Tibial nerve (tissue), 4 donors: ENCODE data around the gene BTRC.

ENCODE experiments used
- CTCF ChIP-seq, 5 experiments: fragments of 200-600 bp in 3 of 5; fragments of 450-650 bp in 2 of 5; sonication (generic) in 3 of 5; IDR thresholded peaks; one replicate each; pipeline ENCODE4 v1.5.1; 2016 to 2019; ENCODE audit warnings: antibody characterized with exemption in 5 of 5, mild to moderate bottlenecking in 3 of 5, moderate library complexity in 2 of 5
- EP300 ChIP-seq, 2 donors: sonication (generic); formaldehyde crosslinking; IDR thresholded peaks; one replicate each; pipeline ENCODE4 v1.6.1; 2017; ENCODE audit warnings: antibody characterized with exemption in 2 of 2, mild to moderate bottlenecking in 1 of 2
- POLR2A ChIP-seq, 2 donors: fragments of 450-650 bp; IDR thresholded peaks; one replicate each; pipeline ENCODE4 v1.6.1; 2017; ENCODE audit warnings: antibody characterized with exemption in 2 of 2, mild to moderate bottlenecking in 2 of 2, moderate library complexity in 2 of 2

GRCh38 chr10:101447477-101447876, 93.5 kb downstream of the BTRC start:
- no peak for TF ChIP-seq CTCF (IDR thresholded peaks at IDR 0.05)
- no peak for TF ChIP-seq POLR2A (IDR thresholded peaks at IDR 0.05)
- no peak for TF ChIP-seq EP300 (IDR thresholded peaks at IDR 0.05)
